GM18526 (cell line): ENCODE data around the gene DGCR6L.
A peak's percentile ranks its signal among the peaks of the same experiment; 100 is the strongest.

ENCODE experiments used
- POLR2A ChIP-seq: IDR thresholded peaks from 3 replicates; pipeline ENCODE4 v1.6.1; 2011; ENCODE audit not compliant: insufficient read length; ENCODE audit errors: extremely low read depth

DGCR6L gene

GRCh38 chr22:20319745-20320658 lies at the start of gene DGCR6L:
TSS of gene DGCR6L (minus strand) at chr22:20320060. CDS start at chr22:20319988, 72 bp downstream.
- peak; percentile 70 for TF ChIP-seq POLR2A

GRCh38 chr22:20354238-20354975 lies 34.5 kb upstream of the DGCR6L start:
- no peak for TF ChIP-seq POLR2A

GRCh38 chr22:20324139-20324516 lies 4.3 kb upstream of the DGCR6L start:
- TF ChIP-seq POLR2A, result no peak

GRCh38 chr22:20319041-20319744 lies 667 bp downstream of the DGCR6L start:
- TF ChIP-seq POLR2A, result no peak

GRCh38 chr22:20316844-20317401 lies 2.9 kb downstream of the DGCR6L start:
- no peak for TF ChIP-seq POLR2A

GRCh38 chr22:20316217-20316843 lies 3.5 kb downstream of the DGCR6L start:
- no peak for TF ChIP-seq POLR2A

GRCh38 chr22:20315337-20316216 lies 4.3 kb downstream of the DGCR6L start:
- no peak for TF ChIP-seq POLR2A

- no peak for TF ChIP-seq POLR2A
Observed at GRCh38 chr22:20312396-20313191, 7.3 kb downstream of the DGCR6L start.

GRCh38 chr22:20305894-20306645 lies 13.8 kb downstream of the DGCR6L start:
- TF ChIP-seq POLR2A, result no peak

GRCh38 chr22:20304646-20305045 lies 15.2 kb downstream of the DGCR6L start:
- no peak for TF ChIP-seq POLR2A

- no peak for TF ChIP-seq POLR2A
Observed at GRCh38 chr22:20302438-20303228, 17.2 kb downstream of the DGCR6L start.

- no peak for TF ChIP-seq POLR2A
Observed at GRCh38 chr22:20299746-20300136, 20.1 kb downstream of the DGCR6L start.
